ENCODE measurements around the gene NKIRAS1.

DNA sequence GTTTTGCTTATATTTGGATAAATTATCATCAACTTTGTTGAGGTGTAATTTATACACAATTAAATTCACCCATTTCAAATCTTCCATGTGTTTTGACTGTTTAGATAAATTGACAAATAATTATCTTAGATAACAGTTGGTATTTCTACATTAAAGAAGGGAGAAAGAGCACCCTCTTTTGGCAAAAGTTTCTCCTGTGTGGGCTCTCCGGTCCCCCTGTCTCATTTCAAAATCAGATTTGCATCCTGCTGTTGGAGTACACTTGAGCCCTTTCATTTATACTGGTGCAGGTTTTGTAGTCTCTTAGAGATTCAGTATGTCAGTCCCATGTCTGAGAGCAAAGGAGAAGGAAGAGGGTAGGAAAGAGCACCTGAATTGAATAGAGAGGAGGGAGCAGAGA, 49.4 kb downstream of the NKIRAS1 start:
- TF ChIP-seq, protein P1, sequence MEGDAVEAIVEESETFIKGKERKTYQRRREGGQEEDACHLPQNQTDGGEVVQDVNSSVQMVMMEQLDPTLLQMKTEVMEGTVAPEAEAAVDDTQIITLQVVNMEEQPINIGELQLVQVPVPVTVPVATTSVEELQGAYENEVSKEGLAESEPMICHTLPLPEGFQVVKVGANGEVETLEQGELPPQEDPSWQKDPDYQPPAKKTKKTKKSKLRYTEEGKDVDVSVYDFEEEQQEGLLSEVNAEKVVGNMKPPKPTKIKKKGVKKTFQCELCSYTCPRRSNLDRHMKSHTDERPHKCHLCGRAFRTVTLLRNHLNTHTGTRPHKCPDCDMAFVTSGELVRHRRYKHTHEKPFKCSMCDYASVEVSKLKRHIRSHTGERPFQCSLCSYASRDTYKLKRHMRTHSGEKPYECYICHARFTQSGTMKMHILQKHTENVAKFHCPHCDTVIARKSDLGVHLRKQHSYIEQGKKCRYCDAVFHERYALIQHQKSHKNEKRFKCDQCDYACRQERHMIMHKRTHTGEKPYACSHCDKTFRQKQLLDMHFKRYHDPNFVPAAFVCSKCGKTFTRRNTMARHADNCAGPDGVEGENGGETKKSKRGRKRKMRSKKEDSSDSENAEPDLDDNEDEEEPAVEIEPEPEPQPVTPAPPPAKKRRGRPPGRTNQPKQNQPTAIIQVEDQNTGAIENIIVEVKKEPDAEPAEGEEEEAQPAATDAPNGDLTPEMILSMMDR (IDR thresholded peaks at IDR 0.05): no peak
- TF ChIP-seq POLR2A (IDR thresholded peaks at IDR 0.05): no peak
